IMR-90 (cell line): ENCODE results near the gene COTL1.

Source experiments
- CTCF ChIP-seq: conservative IDR thresholded peaks from 2 replicates; pipeline ENCODE4 v1.5.1; 2012; ENCODE audit warnings: mild to moderate bottlenecking, low read depth, low read length, improper control_type of control experiment
- ELK1 ChIP-seq: fragments of 150-350 bp; IDR thresholded peaks from 2 replicates; pipeline ENCODE4 v1.6.1; 2016; ENCODE audit warnings: low read depth, mild to moderate bottlenecking, low read length, moderate library complexity, borderline replicate concordance
- MAFK ChIP-seq: IDR thresholded peaks from 2 replicates; pipeline ENCODE4 v1.6.1; 2012; ENCODE audit warnings: low read depth, low read length, improper control_type of control experiment
- MAZ ChIP-seq: IDR thresholded peaks from 2 replicates; pipeline ENCODE4 v1.6.1; 2012; ENCODE audit warnings: low read depth, mild to moderate bottlenecking, low read length, improper control_type of control experiment, moderate library complexity, borderline replicate concordance
- POLR2A ChIP-seq: IDR thresholded peaks from 2 replicates; pipeline ENCODE4 v1.6.1; 2012; ENCODE audit warnings: mild to moderate bottlenecking, low read depth, low read length
- RAD21 ChIP-seq: IDR thresholded peaks from 2 replicates; pipeline ENCODE4 v1.6.1; 2012; ENCODE audit warnings: low read length, improper control_type of control experiment
- RCOR1 ChIP-seq: IDR thresholded peaks from 2 replicates; pipeline ENCODE4 v1.6.1; 2012; ENCODE audit warnings: mild to moderate bottlenecking, low read length, improper control_type of control experiment; ENCODE audit not compliant: insufficient replicate concordance
- RFX5 ChIP-seq: IDR thresholded peaks from 2 replicates; pipeline ENCODE4 v1.8.0; 2012; ENCODE audit warnings: low read depth, mild to moderate bottlenecking, low read length, moderate library complexity
- SMC3 ChIP-seq: fragments of 150-350 bp; IDR thresholded peaks from 2 replicates; pipeline ENCODE4 v1.6.1; 2016; ENCODE audit warnings: low read depth, mild to moderate bottlenecking, antibody characterized with exemption, low read length, moderate library complexity
- TF ChIP-seq, protein P1 (sequence below): fragments of 150-350 bp; IDR thresholded peaks from 2 replicates; pipeline ENCODE4 v1.6.1; 2017; ENCODE audit warnings: mild to moderate bottlenecking, antibody characterized with exemption, low read length, low read depth

GRCh38 chr16:84604477-84605013 lies 13.3 kb downstream of the COTL1 start:
- no peak for TF ChIP-seq CTCF
- no peak for TF ChIP-seq POLR2A
- TF ChIP-seq SMC3 = no peak
- TF ChIP-seq, protein P1, sequence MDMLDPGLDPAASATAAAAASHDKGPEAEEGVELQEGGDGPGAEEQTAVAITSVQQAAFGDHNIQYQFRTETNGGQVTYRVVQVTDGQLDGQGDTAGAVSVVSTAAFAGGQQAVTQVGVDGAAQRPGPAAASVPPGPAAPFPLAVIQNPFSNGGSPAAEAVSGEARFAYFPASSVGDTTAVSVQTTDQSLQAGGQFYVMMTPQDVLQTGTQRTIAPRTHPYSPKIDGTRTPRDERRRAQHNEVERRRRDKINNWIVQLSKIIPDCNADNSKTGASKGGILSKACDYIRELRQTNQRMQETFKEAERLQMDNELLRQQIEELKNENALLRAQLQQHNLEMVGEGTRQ = no peak
- TF ChIP-seq MAFK = no peak
- TF ChIP-seq RCOR1 = no peak
- no peak for TF ChIP-seq RAD21
- TF ChIP-seq MAZ = no peak
- no peak for TF ChIP-seq ELK1
- no peak for TF ChIP-seq RFX5
